ENCODE results near the gene KLHL3.

DNA sequence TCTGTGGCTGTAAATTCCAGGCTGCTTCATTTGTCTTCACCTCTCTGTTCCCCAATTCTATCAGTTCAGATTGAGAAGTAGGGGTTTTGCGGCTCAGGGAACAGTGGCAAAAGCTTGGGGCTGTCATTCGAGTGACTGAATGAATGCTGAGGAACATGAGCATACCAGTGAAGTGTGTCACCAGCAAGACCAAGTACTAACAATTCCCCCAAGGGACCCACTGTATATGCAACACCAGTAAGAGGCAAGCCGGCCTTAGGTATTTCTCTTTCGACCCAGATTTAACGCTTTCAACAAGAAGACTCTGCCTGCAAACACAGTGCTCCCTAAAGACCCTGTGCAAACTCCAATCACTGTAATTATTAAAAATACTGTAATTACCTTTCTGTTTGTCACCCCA lies 25.8 kb downstream of the KLHL3 start:
- TF ChIP-seq, protein P1, sequence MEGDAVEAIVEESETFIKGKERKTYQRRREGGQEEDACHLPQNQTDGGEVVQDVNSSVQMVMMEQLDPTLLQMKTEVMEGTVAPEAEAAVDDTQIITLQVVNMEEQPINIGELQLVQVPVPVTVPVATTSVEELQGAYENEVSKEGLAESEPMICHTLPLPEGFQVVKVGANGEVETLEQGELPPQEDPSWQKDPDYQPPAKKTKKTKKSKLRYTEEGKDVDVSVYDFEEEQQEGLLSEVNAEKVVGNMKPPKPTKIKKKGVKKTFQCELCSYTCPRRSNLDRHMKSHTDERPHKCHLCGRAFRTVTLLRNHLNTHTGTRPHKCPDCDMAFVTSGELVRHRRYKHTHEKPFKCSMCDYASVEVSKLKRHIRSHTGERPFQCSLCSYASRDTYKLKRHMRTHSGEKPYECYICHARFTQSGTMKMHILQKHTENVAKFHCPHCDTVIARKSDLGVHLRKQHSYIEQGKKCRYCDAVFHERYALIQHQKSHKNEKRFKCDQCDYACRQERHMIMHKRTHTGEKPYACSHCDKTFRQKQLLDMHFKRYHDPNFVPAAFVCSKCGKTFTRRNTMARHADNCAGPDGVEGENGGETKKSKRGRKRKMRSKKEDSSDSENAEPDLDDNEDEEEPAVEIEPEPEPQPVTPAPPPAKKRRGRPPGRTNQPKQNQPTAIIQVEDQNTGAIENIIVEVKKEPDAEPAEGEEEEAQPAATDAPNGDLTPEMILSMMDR (IDR thresholded peaks at IDR 0.05), result no peak
- TF ChIP-seq POLR2A (IDR thresholded peaks at IDR 0.05), result no peak
